GM19025 (cell line): ENCODE results near the gene PFDN2.

ENCODE experiments used
- ATAC-seq: cut with Tn5 transposase; IDR thresholded peaks from one replicate; pipeline ENCODE4 v1.9.1; 2021; ENCODE audit warnings: mild to moderate bottlenecking, low read depth, moderate library complexity; ENCODE audit not compliant: unreplicated experiment

PFDN2 gene

GRCh38 chr1:161111527-161111926, 6.3 kb downstream of the PFDN2 start:
- ATAC-seq, result no peak

DNA sequence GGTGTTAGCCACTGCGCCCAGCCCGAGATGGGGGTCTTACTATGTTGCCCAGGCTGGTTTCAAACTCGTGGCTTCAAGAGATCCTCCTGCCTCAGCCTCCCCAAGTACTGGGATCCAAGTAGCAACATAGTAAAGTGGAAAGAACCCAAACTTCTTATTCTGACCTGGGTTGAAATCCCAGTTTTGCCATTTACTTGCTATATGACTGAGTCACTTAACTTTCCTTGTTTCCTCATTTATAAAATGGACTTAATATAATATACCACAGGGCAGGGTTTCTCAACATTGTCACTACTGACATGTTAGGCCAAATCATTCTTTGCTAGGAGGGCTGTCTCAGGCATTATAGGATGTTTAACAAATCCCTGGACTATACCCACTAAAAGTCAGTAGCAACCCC, 6.7 kb downstream of the PFDN2 start:
- no peak for ATAC-seq

- ATAC-seq, result no peak
Measured at GRCh38 chr1:161106431-161106830, 11.4 kb downstream of the PFDN2 start.

DNA sequence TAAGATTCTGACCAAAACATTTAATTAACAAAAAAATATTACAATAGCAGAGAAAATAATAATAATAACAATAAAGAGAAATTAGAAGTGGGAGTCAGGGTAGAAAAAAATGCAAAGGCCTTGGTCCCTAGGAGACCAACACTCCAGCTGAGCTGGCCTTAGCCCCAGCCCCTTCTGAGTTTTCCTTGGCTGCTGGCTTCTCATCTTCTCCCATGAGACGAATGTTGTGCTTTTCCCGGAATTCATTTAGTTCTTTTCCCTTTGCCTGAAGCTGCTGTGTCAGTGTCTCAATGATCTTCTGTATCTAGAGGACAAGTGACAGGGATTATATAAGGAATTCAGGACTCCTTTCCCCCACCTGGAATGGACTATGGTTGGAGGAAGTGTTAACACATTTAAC, 17.3 kb downstream of the PFDN2 start:
- no peak for ATAC-seq

GRCh38 chr1:161099090-161099802, 18.6 kb downstream of the PFDN2 start:
- no peak for ATAC-seq

DNA sequence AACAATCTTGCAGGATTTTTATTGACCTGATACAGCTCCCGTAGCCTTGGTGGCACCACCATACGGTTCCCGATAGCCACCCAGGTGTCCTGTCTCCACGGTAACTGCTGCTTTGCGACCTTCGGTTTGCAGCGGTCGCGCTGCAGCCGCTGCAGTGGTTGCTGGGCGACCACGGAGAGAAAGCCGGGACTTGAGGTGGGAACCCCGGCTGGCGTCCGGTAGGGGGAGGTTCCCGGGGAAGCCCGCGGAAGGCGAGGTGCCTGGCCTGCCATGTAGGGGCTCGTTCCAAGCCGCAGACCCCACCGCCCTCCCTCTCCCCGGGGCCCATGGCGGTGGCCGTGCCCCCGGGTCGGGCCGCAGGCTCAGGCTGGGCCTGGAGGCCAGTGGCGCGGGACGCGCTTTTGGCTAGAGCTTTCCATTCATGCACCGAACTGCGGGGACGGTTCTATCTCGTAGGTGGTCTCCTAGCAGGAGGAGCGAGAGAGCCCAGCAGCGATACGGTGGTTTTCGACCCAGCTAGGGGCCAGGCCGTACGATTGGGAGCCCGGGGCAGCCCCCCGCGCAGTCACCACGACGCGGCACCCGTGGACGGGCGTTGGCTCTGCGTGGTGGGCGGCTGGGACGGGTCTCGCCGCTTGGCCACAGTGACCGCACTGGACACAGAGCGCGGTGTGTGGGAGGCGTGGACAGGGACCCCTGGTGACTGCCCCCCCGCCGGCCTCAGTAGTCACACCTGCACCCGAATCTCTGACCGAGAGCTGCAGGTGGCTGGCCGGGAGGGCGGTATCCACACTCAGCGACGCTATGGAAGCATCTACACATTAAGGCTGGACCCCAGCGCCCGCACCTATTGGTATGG, 19.4 kb downstream of the PFDN2 start, which contains the start of gene KLHDC9:
Gene KLHDC9, plus strand, starts transcription at position 152 of the 859 bp plus-strand sequence. Its CDS starts 175 bp downstream, at position 327.
- peak; percentile 65 for ATAC-seq

DNA sequence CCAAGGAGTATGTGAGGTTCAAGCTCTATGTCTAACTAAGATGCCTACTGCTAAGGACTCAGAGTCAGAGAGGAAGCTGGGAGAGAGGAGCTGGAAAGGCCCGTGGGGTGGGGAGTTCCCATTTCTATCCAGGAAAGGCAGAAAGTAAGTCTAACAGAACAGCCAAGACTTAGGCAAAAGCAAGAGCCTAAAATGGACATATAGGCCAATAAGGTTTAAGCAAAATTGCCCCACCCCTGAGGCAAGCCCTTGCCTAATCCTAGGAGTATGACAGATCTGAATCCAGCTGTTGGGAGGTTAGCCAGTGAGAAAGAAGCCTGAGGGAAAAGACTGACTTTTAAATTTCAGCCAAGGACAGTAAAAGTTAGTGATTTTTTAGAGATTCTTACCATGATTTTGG, 21.3 kb downstream of the PFDN2 start:
- ATAC-seq, result no peak

- peak; percentile 41 for ATAC-seq
Measured at GRCh38 chr1:161096015-161096414, 21.8 kb downstream of the PFDN2 start.

DNA sequence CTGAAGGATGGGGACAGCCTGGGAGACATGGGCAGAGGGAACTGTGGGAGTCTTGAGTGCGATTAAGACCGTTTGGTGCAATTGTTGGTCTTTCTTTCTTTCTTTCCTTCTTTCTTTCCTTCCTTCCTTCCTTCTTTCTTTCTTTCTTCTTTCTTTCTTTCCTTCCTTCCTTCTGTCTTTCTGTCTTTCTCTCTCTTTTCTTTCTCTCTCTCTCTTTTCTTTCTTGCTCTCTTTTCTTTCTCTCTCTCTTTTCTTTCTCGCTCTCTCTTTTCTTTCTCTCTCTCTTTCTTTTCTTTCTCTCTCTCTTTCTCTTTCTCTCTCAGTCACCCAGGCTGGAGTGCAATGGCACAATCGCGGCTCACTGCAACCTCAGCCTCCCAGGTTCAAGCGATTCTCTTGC, 22.6 kb downstream of the PFDN2 start:
- ATAC-seq, result no peak

- ATAC-seq, result no peak
Measured at GRCh38 chr1:161094481-161094880, 23.4 kb downstream of the PFDN2 start.

- ATAC-seq, result no peak
Measured at GRCh38 chr1:161092621-161093028, 25.2 kb downstream of the PFDN2 start.

DNA sequence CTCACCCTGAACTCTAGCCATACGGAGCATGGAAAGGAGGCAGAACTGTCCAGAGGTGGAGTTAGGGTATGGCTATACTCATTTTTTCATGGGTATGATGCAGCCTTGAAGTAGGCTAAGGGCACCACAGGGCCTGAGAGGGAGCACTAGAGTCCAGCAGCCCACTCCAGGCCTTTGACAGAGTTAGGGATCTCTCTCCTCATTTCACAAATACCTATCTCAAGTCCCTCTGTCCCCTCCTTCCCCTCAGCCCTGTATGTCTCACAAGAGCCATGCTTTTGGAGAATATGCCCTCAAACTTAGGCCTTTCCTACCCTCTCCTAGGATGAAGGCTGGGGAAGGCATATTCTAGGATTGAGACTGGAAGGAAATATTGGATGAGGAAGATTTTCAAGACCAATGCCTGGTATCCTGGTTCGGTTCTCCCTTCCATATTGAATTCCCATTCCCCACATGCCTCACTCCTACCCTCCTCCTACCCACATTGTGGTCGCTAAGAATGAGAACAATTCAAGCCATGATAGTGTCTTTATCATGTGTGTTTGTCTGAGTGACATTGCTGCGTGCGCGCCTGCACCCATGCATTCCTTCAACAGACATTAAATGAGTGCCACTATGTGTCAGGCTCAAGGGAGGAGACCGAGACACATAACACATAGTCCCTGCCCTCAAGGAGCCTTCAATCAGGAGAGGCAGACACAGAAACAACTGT, 25.9 kb downstream of the PFDN2 start:
- no peak for ATAC-seq

DNA sequence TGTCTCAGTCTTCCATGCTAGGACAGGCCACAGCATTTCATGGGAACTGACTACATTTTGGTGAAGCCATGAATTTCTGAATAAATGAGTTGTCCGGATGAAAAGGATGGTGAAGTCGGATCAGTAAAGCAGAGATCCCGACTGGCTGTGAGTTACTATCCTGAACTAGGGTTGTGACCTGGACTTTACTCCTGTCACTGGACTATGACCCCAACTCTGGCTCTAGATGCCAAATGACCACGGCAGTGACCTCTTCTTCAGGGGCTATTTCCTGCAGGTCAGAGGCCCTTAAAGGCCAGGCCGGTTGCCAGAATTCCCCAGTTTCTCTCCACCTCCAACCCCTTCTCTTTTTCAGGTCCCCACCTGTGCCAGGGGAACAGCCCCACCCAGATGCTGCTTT, 26.7 kb downstream of the PFDN2 start:
- ATAC-seq, result no peak

GRCh38 chr1:161090617-161091016, 27.2 kb downstream of the PFDN2 start:
- ATAC-seq, result no peak

DNA sequence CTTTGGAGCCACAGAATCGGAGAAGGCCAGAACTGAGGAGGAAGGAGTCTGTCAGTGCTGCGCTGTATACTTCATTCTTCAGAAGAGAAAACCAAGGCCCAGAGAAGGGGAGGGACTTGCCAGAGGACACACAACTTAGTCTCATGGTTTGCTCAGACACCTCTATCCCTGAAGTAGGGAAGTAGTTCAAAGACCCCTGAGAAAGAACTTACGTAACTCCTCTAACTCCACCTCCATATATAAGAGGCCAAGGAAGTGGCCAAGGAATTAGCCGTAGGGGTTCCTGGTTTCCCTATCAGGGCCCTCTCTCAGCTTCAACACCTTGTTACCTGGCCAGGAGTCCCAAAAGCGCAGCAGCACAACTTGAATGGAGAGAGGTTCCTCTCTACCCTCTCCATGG, 27.9 kb downstream of the PFDN2 start:
- no peak for ATAC-seq

DNA sequence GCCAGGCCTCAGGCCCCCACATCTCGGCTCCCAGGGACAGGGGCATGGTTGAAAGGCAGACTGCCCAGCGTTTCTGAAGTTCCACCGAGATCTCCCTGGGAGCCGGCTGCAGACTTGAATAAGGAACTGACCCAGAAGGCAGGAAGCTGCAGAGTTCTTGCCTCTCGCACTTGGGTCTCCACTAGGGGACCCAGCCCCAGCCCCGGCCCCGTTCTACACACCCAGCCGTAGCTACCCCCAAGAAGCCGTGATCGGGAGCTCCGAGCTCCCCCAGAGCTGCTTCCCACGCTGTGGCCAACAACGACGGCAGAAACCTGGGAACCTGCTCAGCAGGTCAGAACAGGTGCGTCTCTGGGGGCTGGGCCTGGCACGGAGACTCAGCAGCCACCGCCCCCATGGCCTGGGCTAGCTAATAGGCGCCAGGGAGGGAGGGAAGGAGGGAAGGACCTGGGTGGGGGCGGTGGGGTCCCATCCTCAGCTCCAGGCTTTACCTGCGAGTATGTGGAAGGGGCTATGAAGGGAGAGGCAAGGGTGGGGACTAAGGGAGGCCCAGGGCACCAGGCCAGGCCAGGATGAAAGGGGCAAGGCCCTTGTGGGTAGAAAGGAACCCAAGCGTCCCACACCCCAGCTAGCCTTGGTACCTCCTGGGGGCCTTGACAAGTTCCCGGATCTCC, 28.4 kb downstream of the PFDN2 start, which contains the start of gene NECTIN4:
Gene NECTIN4, minus strand, starts transcription at position 308 of the 674 bp plus-strand sequence. Its CDS starts 262 bp downstream, at position 46.
- no peak for ATAC-seq

GRCh38 chr1:161088587-161089110, 29.2 kb downstream of the PFDN2 start:
- no peak for ATAC-seq

GRCh38 chr1:161086457-161086856, 31.4 kb downstream of the PFDN2 start:
- ATAC-seq, result no peak

GRCh38 chr1:161085165-161085564, 32.7 kb downstream of the PFDN2 start:
- ATAC-seq, result no peak

DNA sequence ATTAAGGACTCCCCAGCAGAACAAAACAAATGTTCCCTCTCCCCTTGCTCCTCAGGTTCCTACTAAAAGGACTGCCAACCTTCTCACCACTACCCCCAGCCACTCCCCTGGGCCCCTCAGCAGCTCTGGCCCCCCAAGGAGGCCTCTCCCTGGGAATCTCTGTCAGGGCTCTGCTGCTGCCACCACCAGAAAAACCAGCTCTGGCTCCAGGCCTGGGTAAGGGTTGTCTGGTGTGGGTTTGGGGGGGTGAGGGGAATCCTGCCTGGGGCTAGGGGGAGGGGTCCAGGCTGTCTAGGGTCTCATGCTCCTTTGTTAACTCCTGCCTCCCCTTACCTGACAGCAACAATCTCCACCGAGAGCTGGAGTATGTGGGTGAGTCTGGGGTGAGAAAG, 33.2 kb downstream of the PFDN2 start:
- no peak for ATAC-seq
